Measurements from ENCODE around the gene NPPA. TPM values are rescaled to one million over a fixed set of nuclear protein-coding genes. Genes with fewer than 3 reads are reported as not detected.

Gene NPPA
- total and polyA plus RNA-seq, 9 of the 15 experiments (the other 6 are each of a cell fraction or from before 2014, with no cell fraction given) = not detected

GRCh38 chr1:11797525-11798216 is 49.9 kb downstream of the NPPA start (continued):
- TF ChIP-seq FOXM1 (IDR thresholded peaks at IDR 0.05; ENCODE audit: low read depth) (peak; percentile 83), FOXM1 (CRISPR knock-in tag; IDR thresholded peaks at IDR 0.05; ENCODE audit: low read depth) (no peak), ZNF717 (CRISPR knock-in tag; IDR thresholded peaks at IDR 0.05) (peak; percentile 79; the same call in 1 of the 2 replicates), NFYB (IDR thresholded peaks at IDR 0.05; ENCODE audit: extremely low read depth, insufficient read length) (no peak), NR1H2 (CRISPR knock-in tag; IDR thresholded peaks at IDR 0.05) (no peak), MYNN (IDR thresholded peaks at IDR 0.05) (peak; percentile 85; the same call in 1 of the 2 replicates), MYNN (CRISPR knock-in tag; IDR thresholded peaks at IDR 0.05) (no peak), KAT7 (CRISPR knock-in tag; IDR thresholded peaks at IDR 0.05; ENCODE audit: borderline replicate concordance) (no peak), BRF1 (IDR thresholded peaks at IDR 0.05; ENCODE audit: borderline replicate concordance, extremely low read depth, insufficient read length) (no peak), DPF2 (IDR thresholded peaks at IDR 0.05) (peak; percentile 95), IRF9 (tag; IDR thresholded peaks at IDR 0.05) (peak; percentile 73; the same call in 1 of the 2 replicates), CHD2 (IDR thresholded peaks at IDR 0.05; ENCODE audit: low read depth, low read length) (peak; percentile 9; the same call in 1 of the 2 replicates), SMARCA4 (IDR thresholded peaks at IDR 0.05) (peak; percentile 97), FUS (optimal IDR thresholded peaks at IDR 0.05; ENCODE audit: low read depth, low read length) (no peak), MTA1 (IDR thresholded peaks at IDR 0.05; ENCODE audit: borderline replicate concordance) (peak; percentile 36; the same call in 1 of the 2 replicates), MYC (IDR thresholded peaks at IDR 0.05; ENCODE audit: low read depth, low read length) (peak; percentile 87), MYC (CRISPR knock-in tag; IDR thresholded peaks at IDR 0.05; ENCODE audit: borderline replicate concordance, low read depth) (0 out of 2 replicates have a peak, but pooled peaks have one; percentile 53), BHLHE40 (IDR thresholded peaks at IDR 0.05; ENCODE audit: low read length) (peak; percentile 37), ZNF639 (CRISPR knock-in tag; conservative IDR thresholded peaks at IDR 0.05 in 1 of 2, IDR thresholded peaks at IDR 0.05 in 1 of 2) (peak in 1 of 2 experiments; percentile 42; a peak in 1 of 4 replicates), ZNF764 (CRISPR knock-in tag; IDR thresholded peaks at IDR 0.05; ENCODE audit: low read depth) (no peak), ZNF695 (CRISPR knock-in tag; IDR thresholded peaks at IDR 0.05) (0 out of 2 replicates have a peak, but pooled peaks have one; percentile 37), EP300 (IDR thresholded peaks at IDR 0.05; ENCODE audit: low read length) (peak; percentile 99), CEBPB (tag; IDR thresholded peaks at IDR 0.05) (peak; percentile 93), ZNF121 (CRISPR knock-in tag; conservative IDR thresholded peaks at IDR 0.05) (peak; percentile 98), RUNX1 (IDR thresholded peaks at IDR 0.05; ENCODE audit: low read depth) (no peak), SPI1 (IDR thresholded peaks at IDR 0.05; ENCODE audit: borderline replicate concordance, low read depth, low read length) (peak; percentile 96), TRIM28 (IDR thresholded peaks at IDR 0.05) (peak; percentile 63), TAF15 (IDR thresholded peaks at IDR 0.05; ENCODE audit: low read depth, low read length) (no peak), ZNF445 (CRISPR knock-in tag; IDR thresholded peaks at IDR 0.05; ENCODE audit: low read depth) (peak; percentile 32; the same call in 1 of the 2 replicates), ZNF274 (IDR thresholded peaks at IDR 0.05; ENCODE audit: borderline replicate concordance, low read depth, low read length) (0 out of 2 replicates have a peak, but pooled peaks have one; percentile 4), TCFL5 (CRISPR knock-in tag; conservative IDR thresholded peaks at IDR 0.05) (peak; percentile 69)

All from K562 (cell line).